ENCODE results near the gene MARCHF3. TPM values are rescaled to one million over a fixed set of nuclear protein-coding genes. Genes with fewer than 3 reads are reported as not detected.

Gene MARCHF3
- total and polyA plus RNA-seq, 2 of the 13 experiments (the other 11 are each of a cell fraction or from before 2014, with no cell fraction given): 4.8 to 11.9 TPM

- no peak for TF ChIP-seq ZNF546 (CRISPR knock-in tag; conservative IDR thresholded peaks at IDR 0.05)
Observed at GRCh38 chr5:127028822-127029457, 1.4 kb downstream of the MARCHF3 start (continued).

- ATAC-seq: no peak
- H3K9ac ChIP-seq (ENCODE audit: insufficient read depth, low read depth, low read length): no peak overlapping the region
- intact Hi-C loops (cut with micrococcal nuclease; ENCODE audit: unreplicated experiment): loop anchor here (5.0 to 10.0 kb wide), 2 partner anchors 55 to 663 kb away; no protein-coding TSS in a partner anchor
- WGBS (ENCODE audit: low lambda C conversion rate): 77% methylated on average over 1 of the region's 1 CpG
- peaks cover 64% of the 10 kb centered on the region for H3K4me1 ChIP-seq (ENCODE audit: insufficient read depth, low read length)
- peak; percentile 58 for DNase-seq (ENCODE audit: low spot score)
- no peaks in the 10 kb centered on the region for H3K79me2 ChIP-seq (ENCODE audit: insufficient read depth, low read length)
- H3K4me3 ChIP-seq (replicated peaks in 1 of 3; ENCODE audit: insufficient read depth in 1 of 3, low read depth in 2 of 3, low read length in 3 of 3): no peak overlapping the region
- no peaks in the 10 kb centered on the region for H3K36me3 ChIP-seq (replicated peaks in 1 of 2; ENCODE audit: control insufficient read depth in 1 of 2, insufficient read depth in 2 of 2, low read length in 2 of 2)
- no peak for FAIRE-seq
- in situ Hi-C loops (cut with HindIII; ENCODE audit: extremely low pct_ligation_motif_present, low pct_unique_long_range_greater_than_20kb): loop anchor here (25.0 kb wide), 1 partner anchor 365 kb away; no protein-coding TSS in a partner anchor
- no peaks in the 10 kb centered on the region for H4K20me1 ChIP-seq (ENCODE audit: insufficient read depth, low read length)
- ChIA-PET CTCF (ENCODE audit: low intra/inter-chr PET ratio, low total read pairs) (no interaction called here), POLR2A (interaction anchor here (1.1 kb wide), 1 partner anchor 45 kb away, joined by 3 read pairs; no protein-coding TSS in a partner anchor)
- BruUV-seq (replicated peaks): no TSS peak
- no peaks in the 10 kb centered on the region for H3K9me3 ChIP-seq (ENCODE audit: low read length)
- no peaks in the 10 kb centered on the region for H3K27me3 ChIP-seq (ENCODE audit: control insufficient read depth in 1 of 2, insufficient read depth in 2 of 2, low read length in 2 of 2)
- H2AFZ ChIP-seq (ENCODE audit: low read length): no peak overlapping the region
- peak overlapping the region; percentile 41 for H3K4me2 ChIP-seq (ENCODE audit: low read depth, low read length)
- no peak overlapping the region for H3K27ac ChIP-seq (ENCODE audit: extremely low read length, insufficient read depth, low read length)
- no peak for TF ChIP-seq MLXIP (CRISPR knock-in tag; IDR thresholded peaks at IDR 0.05; ENCODE audit: borderline replicate concordance)
- TF ChIP-seq SOX5 (CRISPR knock-in tag; IDR thresholded peaks at IDR 0.05; ENCODE audit: borderline replicate concordance): peak; percentile 56; the same call in 1 of the 2 replicates
- peak; percentile 49 for TF ChIP-seq CEBPG (CRISPR knock-in tag; IDR thresholded peaks at IDR 0.05)
- TF ChIP-seq GFI1 (CRISPR knock-in tag; IDR thresholded peaks at IDR 0.05; ENCODE audit: borderline replicate concordance): no peak
- TF ChIP-seq HNF1A (IDR thresholded peaks at IDR 0.05; ENCODE audit: low read depth): peak; percentile 63
- TF ChIP-seq HNF1A (CRISPR knock-in tag; IDR thresholded peaks at IDR 0.05; ENCODE audit: borderline replicate concordance): no peak
- TF ChIP-seq MNT (IDR thresholded peaks at IDR 0.05): no peak
- TF ChIP-seq ZNF296 (CRISPR knock-in tag; conservative IDR thresholded peaks at IDR 0.05): no peak
Observed at GRCh38 chr5:127027539-127027938, 2.8 kb downstream of the MARCHF3 start.
